GM12878 (cell line): ENCODE data around the gene LST1. TPM values are rescaled to one million over a fixed set of nuclear protein-coding genes. Genes with fewer than 3 reads are reported as not detected.

Source experiments
- BCL3 ChIP-seq: IDR thresholded peaks from 2 replicates; pipeline ENCODE4 v1.6.1; 2011; ENCODE audit warnings: borderline replicate concordance, low read depth, mild to moderate bottlenecking, moderate library complexity, low read length; ENCODE audit not compliant: insufficient read depth, poor library complexity, severe bottlenecking
- CHD2 ChIP-seq: IDR thresholded peaks from 2 replicates; pipeline ENCODE4 v1.6.1; 2011; ENCODE audit warnings: low read depth, low read length, improper control_type of control experiment, borderline replicate concordance
- EED ChIP-seq: sonication (generic); IDR thresholded peaks from 2 replicates; pipeline ENCODE4 v1.6.1; 2016; ENCODE audit warnings: antibody characterized with exemption, low read depth
- FOS ChIP-seq: IDR thresholded peaks from 3 replicates; pipeline ENCODE4 v1.6.1; 2011; ENCODE audit warnings: borderline replicate concordance; ENCODE audit not compliant: insufficient read length; ENCODE audit errors: extremely low read depth
- IKZF2 ChIP-seq, 2 experiments: fragments of 450-650 bp; IDR thresholded peaks; 2 replicates each; pipeline ENCODE4 v1.6.1; 2017; ENCODE audit warnings: mild to moderate bottlenecking in 2 of 2, moderate library complexity in 2 of 2
- JUND ChIP-seq: IDR thresholded peaks from 2 replicates; pipeline ENCODE4 v1.6.1; 2012; ENCODE audit warnings: low read depth, mild to moderate bottlenecking, low read length, improper control_type of control experiment, moderate library complexity
- KAT2A ChIP-seq: conservative IDR thresholded peaks from 2 replicates; pipeline ENCODE4 v1.6.1; 2011; ENCODE audit warnings: low read depth, low read length; ENCODE audit not compliant: control insufficient read depth
- KLF5 ChIP-seq: fragments of 450-650 bp; IDR thresholded peaks from 2 replicates; pipeline ENCODE4 v1.6.1; 2014; ENCODE audit warnings: mild to moderate bottlenecking; ENCODE audit not compliant: partially characterized antibody
- MYB ChIP-seq: fragments of 150-350 bp; IDR thresholded peaks from 2 replicates; pipeline ENCODE4 v1.6.1; 2014; ENCODE audit warnings: mild to moderate bottlenecking, low read depth, low read length, borderline replicate concordance
- NBN ChIP-seq: fragments of 450-650 bp; IDR thresholded peaks from 2 replicates; pipeline ENCODE4 v1.6.1; 2016
- SIN3A ChIP-seq: IDR thresholded peaks from 2 replicates; pipeline ENCODE4 v1.6.1; 2012; ENCODE audit warnings: low read depth, low read length, improper control_type of control experiment
- polyA plus RNA-seq, 11 experiments: library from polyadenylated mRNA; depleted of rRNA in 4 of 11; unstranded in 6 of 11; stranded (reverse) in 5 of 11; fragments of >200 nt; fragmentation: Nextera tagmentation in 4 of 11; fragmentation: Illumina TruSeq in 1 of 11; extraction: Ambion mirVana in 4 of 11; extraction: Trizol in 1 of 11; gene quantifications; 1 replicate in 1 of 11; 2 replicates in 10 of 11; pipeline versions ENCODE4 v1.2.1 to v1.2.3, GENCODE V29; 2011 to 2016; ENCODE audit warnings: inconsistent platforms in 2 of 11, missing spikeins in 2 of 11, low read depth in 1 of 11
- total RNA-seq, 4 experiments: library from RNA; depleted of rRNA in 3 of 4; stranded (reverse); fragments of >200 nt in 3 of 4; fragmentation: Illumina TruSeq in 1 of 4; extraction: Trizol in 1 of 4; gene quantifications; 2 replicates each; pipeline versions ENCODE4 v1.2.1 to v1.2.3, GENCODE V29; 2013 to 2021
- TF ChIP-seq, protein P1 (sequence below): fragments of 450-650 bp; conservative IDR thresholded peaks from 2 replicates; pipeline ENCODE4 v1.6.1; 2017; ENCODE audit warnings: mild to moderate bottlenecking, moderate library complexity

The LST1 gene
- total and polyA plus RNA-seq, 10 of the 15 experiments (the other 5 are each of a cell fraction or from before 2014, with no cell fraction given) = 4.1 to 35.5 (median 16.4) TPM

GRCh38 chr6:31619805-31620585 lies 33.9 kb downstream of the LST1 start (continued):
- TF ChIP-seq, protein P1, sequence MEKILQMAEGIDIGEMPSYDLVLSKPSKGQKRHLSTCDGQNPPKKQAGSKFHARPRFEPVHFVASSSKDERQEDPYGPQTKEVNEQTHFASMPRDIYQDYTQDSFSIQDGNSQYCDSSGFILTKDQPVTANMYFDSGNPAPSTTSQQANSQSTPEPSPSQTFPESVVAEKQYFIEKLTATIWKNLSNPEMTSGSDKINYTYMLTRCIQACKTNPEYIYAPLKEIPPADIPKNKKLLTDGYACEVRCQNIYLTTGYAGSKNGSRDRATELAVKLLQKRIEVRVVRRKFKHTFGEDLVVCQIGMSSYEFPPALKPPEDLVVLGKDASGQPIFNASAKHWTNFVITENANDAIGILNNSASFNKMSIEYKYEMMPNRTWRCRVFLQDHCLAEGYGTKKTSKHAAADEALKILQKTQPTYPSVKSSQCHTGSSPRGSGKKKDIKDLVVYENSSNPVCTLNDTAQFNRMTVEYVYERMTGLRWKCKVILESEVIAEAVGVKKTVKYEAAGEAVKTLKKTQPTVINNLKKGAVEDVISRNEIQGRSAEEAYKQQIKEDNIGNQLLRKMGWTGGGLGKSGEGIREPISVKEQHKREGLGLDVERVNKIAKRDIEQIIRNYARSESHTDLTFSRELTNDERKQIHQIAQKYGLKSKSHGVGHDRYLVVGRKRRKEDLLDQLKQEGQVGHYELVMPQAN = peak; percentile 65; the same call in 1 of the 2 replicates
- TF ChIP-seq FOS (no peak), KAT2A (no peak), IKZF2 (IDR thresholded peaks at IDR 0.05) (peak; percentile 83 to 90), BCL3 (no peak), CHD2 (no peak; the same call in none of the 2 replicates), SIN3A (no peak; the same call in 1 of the 2 replicates), JUND (peak; percentile 37; the same call in 1 of the 2 replicates), KLF5 (peak; percentile 88), EED (peak; percentile 69), MYB (peak; percentile 93), NBN (peak; percentile 98)
